Measurements from ENCODE around the gene C1orf159.

GRCh38 chr1:1112237-1112985 is 3.5 kb downstream of the C1orf159 start:
- no peak for TF ChIP-seq CTCF (conservative IDR thresholded peaks at IDR 0.05 in 1 of 2, IDR thresholded peaks at IDR 0.05 in 1 of 2; ENCODE audit: low read depth in 1 of 2, low read length in 2 of 2)
- no peak for TF ChIP-seq EZH2 (IDR thresholded peaks at IDR 0.05; ENCODE audit: low read length, missing control alignments)
